Activated CD4-positive, alpha-beta T cell treated with anti-CD3 and anti-CD28 coated beads, Interleukin-2, amount 50 U/mL, for 4 hours (primary cell): ENCODE results near the gene ABHD12B.
A peak's percentile ranks its signal among the peaks of the same experiment; 100 is the strongest.

ENCODE experiments used
- DNase-seq, 2 experiments: peaks; one replicate each; pipeline ENCODE4 v3.0.0-alpha.2; 2020

ABHD12B gene

GRCh38 chr14:50871914-50872732 lies at the start of gene ABHD12B:
TSS of gene ABHD12B (plus strand) at chr14:50872053. CDS start at chr14:50872175, 122 bp downstream.
- no peak for DNase-seq

GRCh38 chr14:50822501-50823042 lies 49.3 kb upstream of the ABHD12B start:
- no peak for DNase-seq

- no peak for DNase-seq
Measured at GRCh38 chr14:50823051-50823761, 48.6 kb upstream of the ABHD12B start.

- no peak for DNase-seq
Measured at GRCh38 chr14:50823762-50824636, 47.9 kb upstream of the ABHD12B start.

- DNase-seq = no peak
Measured at GRCh38 chr14:50825307-50825706, 46.5 kb upstream of the ABHD12B start.

GRCh38 chr14:50826681-50827080 lies 45.2 kb upstream of the ABHD12B start:
- no peak for DNase-seq

GRCh38 chr14:50828721-50829488 lies 42.9 kb upstream of the ABHD12B start:
- no peak for DNase-seq

GRCh38 chr14:50829489-50830043 lies 42.3 kb upstream of the ABHD12B start:
- no peak for DNase-seq

- DNase-seq = peak; percentile 56 to 59
Measured at GRCh38 chr14:50830044-50830931, 41.6 kb upstream of the ABHD12B start.

GRCh38 chr14:50830932-50831725 lies 40.7 kb upstream of the ABHD12B start, which contains the start of gene NIN:
TSS of gene NIN (minus strand) at chr14:50831162. CDS start at chr14:50822056, 9,106 bp downstream.
- DNase-seq = peak; percentile 63 to 67

- no peak for DNase-seq
Measured at GRCh38 chr14:50831726-50832168, 40.1 kb upstream of the ABHD12B start.

- DNase-seq = no peak
Measured at GRCh38 chr14:50832935-50833630, 38.8 kb upstream of the ABHD12B start.

- DNase-seq = no peak
Measured at GRCh38 chr14:50834802-50835276, 37.0 kb upstream of the ABHD12B start.

GRCh38 chr14:50835280-50835679 lies 36.6 kb upstream of the ABHD12B start:
- DNase-seq = no peak

- no peak for DNase-seq
Measured at GRCh38 chr14:50836515-50836914, 35.3 kb upstream of the ABHD12B start.

GRCh38 chr14:50837271-50837670 lies 34.6 kb upstream of the ABHD12B start:
- DNase-seq = no peak

- DNase-seq = no peak
Measured at GRCh38 chr14:50837850-50838470, 33.9 kb upstream of the ABHD12B start.

- DNase-seq = no peak
Measured at GRCh38 chr14:50839048-50839447, 32.8 kb upstream of the ABHD12B start.
